Tibial artery (tissue), 4 donors: ENCODE measurements around the gene ABHD16B.

ENCODE experiments used
- DNase-seq, 2 donors: peaks; one replicate each; pipeline ENCODE4 v3.0.0-alpha.2; 2019
- H3K27ac ChIP-seq, 2 donors: fragments of 200-600 bp; sonication (generic) in 1 of 2; 1 replicate in 1 of 2; 2 replicates in 1 of 2; pipeline ENCODE4 v1.5.1; 2018 to 2019; ENCODE audit warnings: mild to moderate bottlenecking in 1 of 2
- H3K27me3 ChIP-seq, 2 donors: fragments of 200-600 bp; sonication (generic) in 1 of 2; one replicate each; pipeline versions ENCODE4 v1.5.1 to v1.6.0; 2016 to 2019
- H3K36me3 ChIP-seq, 3 donors: fragments of 200-600 bp; sonication (generic) in 2 of 3; one replicate each; pipeline ENCODE4 v1.5.1; 2016 to 2019; ENCODE audit warnings: mild to moderate bottlenecking in 2 of 3
- H3K4me1 ChIP-seq, 4 donors: fragments of 200-600 bp; sonication (generic) in 2 of 4; 1 replicate in 3 of 4; 2 replicates in 1 of 4; pipeline ENCODE4 v1.5.1; 2016 to 2019
- H3K4me3 ChIP-seq, 2 donors: fragments of 200-600 bp; sonication (generic) in 1 of 2; 1 replicate in 1 of 2; 2 replicates in 1 of 2; pipeline ENCODE4 v1.5.1; 2018 to 2019; ENCODE audit warnings: mild to moderate bottlenecking in 2 of 2
- H3K9me3 ChIP-seq, 3 donors: fragments of 200-600 bp; sonication (generic) in 1 of 3; one replicate each; pipeline ENCODE4 v1.5.1; 2016 to 2019
- intact Hi-C: fragments of 100-400 bp; cut with DNase I; formaldehyde crosslinking; loops from one replicate; pipeline ENCODE4 v1.15.0; 2023; ENCODE audit warnings: low total_unique reads
- TF ChIP-seq, protein P1 (sequence below), 2 experiments: fragments of 200-600 bp in 1 of 2; fragments of 450-650 bp in 1 of 2; IDR thresholded peaks; one replicate each; pipeline ENCODE4 v1.5.1; 2017 to 2019; ENCODE audit warnings: antibody characterized with exemption in 2 of 2, mild to moderate bottlenecking in 1 of 2, moderate library complexity in 1 of 2

Gene ABHD16B

DNA sequence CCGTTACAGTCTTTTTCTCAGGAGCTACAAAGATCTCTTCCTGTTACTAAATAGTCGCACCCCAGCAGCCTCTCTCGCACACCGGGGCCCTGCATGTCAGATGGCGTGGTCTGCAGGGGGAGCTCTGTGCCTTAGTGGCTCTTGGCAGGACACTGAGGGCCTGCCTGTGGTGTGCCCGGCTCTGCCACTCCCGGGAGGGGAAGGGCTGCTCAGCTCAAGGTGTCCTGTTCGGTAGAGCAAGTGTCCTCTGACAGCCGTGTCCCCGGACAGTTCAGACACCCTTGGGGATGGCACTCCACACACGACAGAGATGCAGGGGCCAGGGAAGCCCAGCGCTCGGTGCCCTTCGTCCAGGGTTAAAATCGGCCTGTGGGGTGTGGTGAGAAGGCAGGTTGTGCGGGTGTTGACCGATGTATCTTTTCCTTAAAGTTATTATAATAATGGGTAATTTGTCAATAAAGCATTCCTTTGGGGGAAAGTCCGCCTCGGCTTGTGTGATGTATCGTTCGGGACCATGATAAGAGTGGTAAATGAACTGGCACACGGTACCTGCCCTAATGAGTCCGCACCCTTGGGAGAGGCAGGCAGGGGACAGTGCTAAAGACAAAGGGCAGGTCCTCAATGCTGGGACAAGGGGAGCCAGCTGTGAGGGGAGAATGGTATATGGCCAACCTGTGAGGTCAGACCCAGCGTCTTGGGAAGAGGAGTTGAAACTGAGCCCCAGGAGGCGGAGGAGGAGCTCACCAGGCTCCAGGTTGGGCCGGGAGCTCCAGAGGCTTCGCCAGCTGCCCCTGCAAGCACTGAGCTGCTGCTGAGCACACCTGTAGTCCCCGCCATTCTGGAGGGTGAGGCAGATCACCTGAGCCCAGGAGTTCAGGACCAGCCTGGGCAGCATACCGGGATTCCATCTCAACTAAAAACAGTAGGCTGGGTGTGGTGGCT is 30.0 kb downstream of the ABHD16B start:
- peaks cover 25 to 58% (median 39%) of the 10 kb centered on the region in 3 donors for H3K36me3 ChIP-seq
- H3K4me1 ChIP-seq = peaks cover 0 to 17% (median 11%) of the 10 kb centered on the region in 4 donors
- no peak overlapping the region for H3K27ac ChIP-seq
- intact Hi-C loops = loop anchor here (5.0 kb wide), 1 partner anchor 86 kb away; the partner anchor contains the start of gene SAMD10
- TF ChIP-seq, protein P1, sequence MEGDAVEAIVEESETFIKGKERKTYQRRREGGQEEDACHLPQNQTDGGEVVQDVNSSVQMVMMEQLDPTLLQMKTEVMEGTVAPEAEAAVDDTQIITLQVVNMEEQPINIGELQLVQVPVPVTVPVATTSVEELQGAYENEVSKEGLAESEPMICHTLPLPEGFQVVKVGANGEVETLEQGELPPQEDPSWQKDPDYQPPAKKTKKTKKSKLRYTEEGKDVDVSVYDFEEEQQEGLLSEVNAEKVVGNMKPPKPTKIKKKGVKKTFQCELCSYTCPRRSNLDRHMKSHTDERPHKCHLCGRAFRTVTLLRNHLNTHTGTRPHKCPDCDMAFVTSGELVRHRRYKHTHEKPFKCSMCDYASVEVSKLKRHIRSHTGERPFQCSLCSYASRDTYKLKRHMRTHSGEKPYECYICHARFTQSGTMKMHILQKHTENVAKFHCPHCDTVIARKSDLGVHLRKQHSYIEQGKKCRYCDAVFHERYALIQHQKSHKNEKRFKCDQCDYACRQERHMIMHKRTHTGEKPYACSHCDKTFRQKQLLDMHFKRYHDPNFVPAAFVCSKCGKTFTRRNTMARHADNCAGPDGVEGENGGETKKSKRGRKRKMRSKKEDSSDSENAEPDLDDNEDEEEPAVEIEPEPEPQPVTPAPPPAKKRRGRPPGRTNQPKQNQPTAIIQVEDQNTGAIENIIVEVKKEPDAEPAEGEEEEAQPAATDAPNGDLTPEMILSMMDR (IDR thresholded peaks at IDR 0.05) = no peak
- no peaks in the 10 kb centered on the region for H3K9me3 ChIP-seq
- DNase-seq = no peak
- H3K27me3 ChIP-seq = no peaks in the 10 kb centered on the region
- H3K4me3 ChIP-seq = no peak overlapping the region

DNA sequence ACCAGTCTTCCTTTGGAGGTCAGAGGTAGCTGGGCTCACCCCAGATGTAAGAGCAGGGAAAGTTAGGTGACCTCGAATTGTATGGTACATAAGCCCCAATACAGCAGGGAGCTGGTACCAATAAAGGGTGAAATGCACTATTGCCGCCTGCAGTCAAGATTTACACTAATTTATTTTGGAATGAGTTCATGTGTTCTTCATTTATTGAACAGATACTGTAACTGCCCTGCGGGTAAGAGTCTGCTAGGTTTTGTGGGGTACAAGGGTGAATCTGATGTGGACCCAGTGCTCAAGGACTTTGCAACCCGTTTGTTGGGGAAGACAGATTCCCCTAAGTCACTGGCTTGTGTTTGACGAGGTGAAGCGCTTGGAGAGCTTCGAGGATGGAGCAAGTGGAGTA is 31.1 kb downstream of the ABHD16B start:
- no peak overlapping the region for H3K4me3 ChIP-seq
- TF ChIP-seq, protein P1 (IDR thresholded peaks at IDR 0.05) = no peak
- no peak for DNase-seq
- peaks cover 0 to 28% (median 20%) of the 10 kb centered on the region in 4 donors for H3K4me1 ChIP-seq
- intact Hi-C loops = loop anchor here (5.0 kb wide), 1 partner anchor 85 kb away; the partner anchor contains the start of gene SAMD10
- no peaks in the 10 kb centered on the region for H3K27me3 ChIP-seq
- H3K36me3 ChIP-seq = peaks cover 25 to 47% (median 32%) of the 10 kb centered on the region in 3 donors
- no peak overlapping the region for H3K27ac ChIP-seq
- no peaks in the 10 kb centered on the region for H3K9me3 ChIP-seq

DNA sequence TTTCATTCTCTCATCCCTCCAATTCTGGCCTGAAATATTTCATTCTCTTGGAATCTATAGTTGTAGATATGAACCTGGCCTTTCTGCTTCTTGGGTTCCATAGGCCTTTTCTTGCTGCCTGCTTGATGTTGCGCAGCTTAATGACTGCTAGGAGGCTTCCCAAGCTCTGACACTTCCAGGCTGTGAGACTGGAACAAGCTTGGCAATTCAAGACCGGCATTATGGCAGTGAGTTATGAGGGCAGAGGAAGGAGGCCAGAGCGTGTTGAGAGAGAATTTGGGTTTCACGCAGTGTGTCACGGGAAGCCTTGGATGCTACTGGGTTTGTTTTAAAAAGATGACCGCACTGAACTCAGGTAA is 32.7 kb downstream of the ABHD16B start:
- no peak for DNase-seq
- intact Hi-C loops = loop anchor here (5.0 kb wide), 1 partner anchor 83 kb away; the partner anchor contains the start of gene SAMD10

DNA sequence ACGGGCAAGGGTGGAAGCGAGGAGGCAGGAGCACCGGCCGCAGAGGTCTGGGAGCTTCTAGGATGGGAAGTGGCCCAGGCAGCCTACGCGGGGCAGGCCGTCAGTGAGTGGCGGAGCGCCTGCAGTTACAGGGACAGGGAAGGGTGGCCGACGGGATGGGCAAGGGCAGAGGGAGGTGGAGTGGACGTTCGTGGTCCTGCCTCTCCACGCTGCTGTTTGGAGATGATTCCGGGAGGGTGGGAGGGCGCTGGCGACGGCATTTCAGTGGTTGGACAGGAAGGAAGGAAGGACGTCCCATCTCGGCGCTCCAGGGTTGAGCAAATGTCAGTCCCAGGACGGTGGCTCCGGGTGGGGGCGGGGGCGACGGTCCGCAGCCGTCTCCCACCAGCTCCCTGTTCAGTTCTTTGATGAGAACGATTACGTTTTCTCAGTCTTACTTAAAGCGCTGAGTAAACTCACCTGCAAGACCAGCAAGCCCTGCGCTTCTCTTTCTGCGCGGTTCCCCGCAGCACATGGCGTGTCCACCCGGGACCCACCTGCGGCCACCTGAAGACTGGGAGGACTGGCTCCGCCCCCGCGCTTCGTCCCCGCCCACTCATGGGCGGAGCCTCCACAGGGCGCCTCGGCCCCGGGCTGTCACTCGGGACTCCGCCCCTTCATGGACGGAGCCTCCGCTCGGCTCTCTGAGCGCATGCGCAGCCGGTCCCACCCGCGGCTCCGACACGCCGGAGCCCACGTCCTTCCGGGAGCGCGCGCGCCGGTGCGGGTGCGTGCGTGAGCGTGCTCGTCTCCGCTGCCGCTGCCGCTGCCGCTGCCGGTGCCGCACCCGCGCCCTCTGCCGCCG is 33.3 kb downstream of the ABHD16B start, which contains the start of gene DNAJC5:
DNAJC5 (plus strand) TSS at position 769 of the 844 bp plus-strand sequence. CDS start 33,220 bp downstream, outside the sequence.
- Histone ChIP-seq H3K27ac (peak within 1 kb of the TSS; percentile 70 to 72), H3K36me3 (peaks cover 20 to 25% (median 22%) of the 10 kb centered on the region in 3 donors), H3K9me3 (no peaks in the 10 kb centered on the region), H3K27me3 (no peaks in the 10 kb centered on the region), H3K4me3 (peak within 1 kb of the TSS; percentile 62 to 81), H3K4me1 (peaks cover 0 to 34% (median 23%) of the 10 kb centered on the region in 4 donors)
- intact Hi-C loops = loop anchor here (5.0 kb wide), 1 partner anchor 83 kb away; the partner anchor contains the start of gene SAMD10
- TF ChIP-seq, protein P1 (IDR thresholded peaks at IDR 0.05) = no peak
- peak; percentile 89 to 97 for DNase-seq

More for the DNA sequence above, 32.7 kb downstream of the ABHD16B start:
- no peaks in the 10 kb centered on the region for H3K9me3 ChIP-seq
- peaks cover 21 to 31% (median 24%) of the 10 kb centered on the region in 3 donors for H3K36me3 ChIP-seq
- H3K4me3 ChIP-seq = peak overlapping the region; percentile 62 to 81
- TF ChIP-seq, protein P1 (IDR thresholded peaks at IDR 0.05) = no peak
- peak overlapping the region; percentile 55 to 65 for H3K27ac ChIP-seq
- H3K4me1 ChIP-seq = peaks cover 0 to 34% (median 22%) of the 10 kb centered on the region in 4 donors
- H3K27me3 ChIP-seq = no peaks in the 10 kb centered on the region
